Measurements from ENCODE around the gene KCNH2. TPM values are rescaled to one million over a fixed set of nuclear protein-coding genes. Genes with fewer than 3 reads are reported as not detected.

The KCNH2 gene
- total RNA-seq, 2 donors from 2014 or later, result 3.6 to 5.3 TPM

DNA sequence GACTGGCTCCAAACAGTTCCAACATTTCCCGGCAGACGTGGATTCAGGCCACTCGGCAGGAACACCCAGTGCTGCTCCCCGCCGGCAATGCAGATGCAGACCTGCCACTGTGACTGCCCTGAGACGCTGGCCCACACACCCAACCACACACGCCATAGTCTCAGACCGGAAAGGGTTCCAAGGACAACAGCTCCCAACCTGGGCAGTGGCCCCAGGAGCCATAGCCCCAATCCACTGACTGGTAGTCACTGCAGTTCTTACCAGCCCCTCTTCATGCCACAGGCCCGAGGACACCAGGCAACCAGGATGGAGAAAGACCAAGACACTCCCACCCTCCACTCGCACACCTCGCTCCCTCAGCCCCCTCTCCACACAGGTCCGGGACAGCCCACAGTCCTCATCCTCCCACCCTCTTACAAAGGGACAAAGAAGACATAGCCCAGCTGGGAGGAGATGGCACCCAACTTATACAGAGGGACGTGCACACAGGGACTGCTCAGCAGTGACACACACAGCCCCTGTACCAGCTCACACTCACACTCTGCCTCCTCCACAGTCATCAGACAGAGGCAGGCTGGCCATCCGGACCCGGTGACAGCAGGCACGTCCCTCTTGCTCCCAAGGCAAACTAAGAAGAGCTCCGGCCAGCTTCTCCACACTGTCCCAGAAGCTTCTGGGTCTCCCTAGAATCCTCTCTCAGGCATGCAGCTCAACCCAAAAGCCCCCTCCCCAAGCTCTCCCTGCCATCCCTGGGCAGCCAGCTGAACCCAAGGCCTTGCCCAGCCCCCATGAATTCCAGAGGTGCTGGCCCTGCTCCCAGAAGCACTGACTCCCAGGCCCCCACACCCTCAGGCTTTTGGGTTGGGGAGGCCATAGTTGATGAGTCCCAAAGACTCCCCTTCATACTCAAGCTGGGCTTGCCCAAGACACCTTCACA lies 24.8 kb downstream of the KCNH2 start:
- no peaks in the 10 kb centered on the region for H3K9me3 ChIP-seq
- no peak overlapping the region for H3K27ac ChIP-seq
- 85 to 89% methylated on average over 12 to 13 of the region's 17 CpGs for WGBS, 2 donors
- H3K36me3 ChIP-seq (replicated peaks in 1 of 2; ENCODE audit: insufficient read depth in 1 of 2, low read depth in 2 of 2), result no peaks in the 10 kb centered on the region
- no peak overlapping the region for H3K4me3 ChIP-seq
- DNase-seq (no peak), ATAC-seq (no peak)
- intact Hi-C loops (cut with DNase I), result no loop called here
- H3K4me1 ChIP-seq, result peaks cover 9% of the 10 kb centered on the region
- H3K27me3 ChIP-seq, result no peaks in the 10 kb centered on the region
- TF ChIP-seq, protein P1, sequence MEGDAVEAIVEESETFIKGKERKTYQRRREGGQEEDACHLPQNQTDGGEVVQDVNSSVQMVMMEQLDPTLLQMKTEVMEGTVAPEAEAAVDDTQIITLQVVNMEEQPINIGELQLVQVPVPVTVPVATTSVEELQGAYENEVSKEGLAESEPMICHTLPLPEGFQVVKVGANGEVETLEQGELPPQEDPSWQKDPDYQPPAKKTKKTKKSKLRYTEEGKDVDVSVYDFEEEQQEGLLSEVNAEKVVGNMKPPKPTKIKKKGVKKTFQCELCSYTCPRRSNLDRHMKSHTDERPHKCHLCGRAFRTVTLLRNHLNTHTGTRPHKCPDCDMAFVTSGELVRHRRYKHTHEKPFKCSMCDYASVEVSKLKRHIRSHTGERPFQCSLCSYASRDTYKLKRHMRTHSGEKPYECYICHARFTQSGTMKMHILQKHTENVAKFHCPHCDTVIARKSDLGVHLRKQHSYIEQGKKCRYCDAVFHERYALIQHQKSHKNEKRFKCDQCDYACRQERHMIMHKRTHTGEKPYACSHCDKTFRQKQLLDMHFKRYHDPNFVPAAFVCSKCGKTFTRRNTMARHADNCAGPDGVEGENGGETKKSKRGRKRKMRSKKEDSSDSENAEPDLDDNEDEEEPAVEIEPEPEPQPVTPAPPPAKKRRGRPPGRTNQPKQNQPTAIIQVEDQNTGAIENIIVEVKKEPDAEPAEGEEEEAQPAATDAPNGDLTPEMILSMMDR (IDR thresholded peaks at IDR 0.05), result no peak
- TF ChIP-seq POLR2A (IDR thresholded peaks at IDR 0.05), result no peak

DNA sequence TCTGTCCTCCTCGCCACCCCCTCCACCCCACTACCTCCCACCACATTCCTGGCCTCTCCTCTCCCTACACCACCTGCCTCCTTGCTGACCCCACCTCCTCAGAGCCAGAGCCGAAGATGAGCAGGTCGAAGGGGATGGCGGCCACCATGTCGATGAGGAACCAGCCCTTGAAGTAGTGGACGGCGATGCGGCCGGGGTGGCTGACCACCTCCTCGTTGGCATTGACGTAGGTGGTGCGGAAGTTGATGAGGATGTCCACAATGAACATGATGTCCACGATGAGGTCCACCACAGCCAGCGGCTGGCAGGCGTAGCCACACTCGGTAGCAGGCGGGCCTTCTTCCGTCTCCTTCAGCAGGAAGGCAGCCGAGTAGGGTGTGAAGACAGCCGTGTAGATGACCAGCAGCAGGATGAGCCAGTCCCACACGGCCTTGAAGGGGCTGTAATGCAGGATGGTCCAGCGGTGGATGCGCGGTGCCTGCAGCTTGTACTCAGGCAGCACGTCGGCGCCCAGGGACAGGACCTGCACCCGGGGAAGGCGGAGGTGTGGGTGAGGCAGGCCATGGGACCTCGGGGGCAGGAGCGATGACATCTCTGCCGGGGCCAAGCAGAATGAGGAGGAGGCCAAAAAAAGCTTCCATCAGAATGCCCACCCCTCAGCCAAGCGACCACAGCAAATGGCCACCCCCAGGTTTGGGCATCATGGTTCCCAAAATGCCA lies 25.6 kb downstream of the KCNH2 start:
- no peak for DNase-seq

DNA sequence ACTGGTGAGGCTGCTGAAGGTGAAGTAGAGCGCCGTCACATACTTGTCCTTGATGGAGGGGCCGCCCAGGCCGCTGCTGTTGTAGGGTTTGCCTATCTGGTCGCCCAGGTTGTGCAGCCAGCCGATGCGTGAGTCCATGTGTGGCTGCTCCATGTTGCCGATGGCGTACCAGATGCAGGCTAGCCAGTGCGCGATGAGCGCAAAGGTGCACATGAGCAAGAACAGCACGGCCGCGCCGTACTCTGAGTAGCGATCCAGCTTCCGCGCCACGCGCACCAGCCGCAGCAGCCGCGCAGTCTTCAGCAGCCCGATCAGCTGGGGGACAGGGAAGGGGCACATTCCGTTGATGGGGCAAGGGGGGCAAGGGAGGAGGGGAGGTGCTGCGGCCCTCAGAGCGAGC lies 26.6 kb downstream of the KCNH2 start:
- Histone ChIP-seq H3K4me1 (peaks cover 9% of the 10 kb centered on the region), H3K27ac (no peak overlapping the region), H3K9me3 (no peaks in the 10 kb centered on the region), H3K27me3 (peaks cover 0 to 4% of the 10 kb centered on the region in 2 donors), H3K36me3 (replicated peaks in 1 of 2; ENCODE audit: insufficient read depth in 1 of 2, low read depth in 2 of 2) (no peaks in the 10 kb centered on the region), H3K4me3 (no peak overlapping the region)
- TF ChIP-seq, protein P1 (IDR thresholded peaks at IDR 0.05), result no peak
- no peak for TF ChIP-seq POLR2A (IDR thresholded peaks at IDR 0.05)
- ATAC-seq (no peak), DNase-seq (peak in 1 of 4 donors; percentile 3)
- 95 to 100% methylated on average over 6 to 27 of the region's 28 CpGs for WGBS, 2 donors
- intact Hi-C loops (cut with DNase I), result no loop called here

More for the DNA sequence above, 25.6 kb downstream of the KCNH2 start:
- no peak for TF ChIP-seq POLR2A (IDR thresholded peaks at IDR 0.05)
- TF ChIP-seq, protein P1 (IDR thresholded peaks at IDR 0.05), result no peak
- Histone ChIP-seq H3K9me3 (no peaks in the 10 kb centered on the region), H3K4me1 (peaks cover 9% of the 10 kb centered on the region), H3K27me3 (peaks cover 0 to 2% of the 10 kb centered on the region in 2 donors), H3K4me3 (no peak overlapping the region), H3K36me3 (replicated peaks in 1 of 2; ENCODE audit: insufficient read depth in 1 of 2, low read depth in 2 of 2) (no peaks in the 10 kb centered on the region), H3K27ac (no peak overlapping the region)
- 83 to 85% methylated on average over 29 to 31 of the region's 33 CpGs for WGBS, 2 donors
- ATAC-seq, result no peak
- intact Hi-C loops (cut with DNase I), result no loop called here

DNA sequence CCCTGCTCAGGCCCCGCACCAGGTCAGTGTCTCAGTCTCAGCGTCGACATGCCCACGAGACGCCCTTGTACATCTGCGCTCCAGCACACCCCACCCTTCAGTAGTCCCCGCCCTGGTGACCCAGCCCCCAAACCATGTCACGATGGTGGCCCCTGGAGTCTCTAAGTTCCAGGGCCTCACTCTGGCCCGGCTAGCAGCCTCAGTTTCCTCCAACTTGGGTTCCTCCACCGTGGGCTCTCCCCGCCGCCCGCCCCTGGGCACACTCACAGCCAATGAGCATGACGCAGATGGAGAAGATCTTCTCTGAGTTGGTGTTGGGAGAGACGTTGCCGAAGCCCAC lies 27.0 kb downstream of the KCNH2 start:
- TF ChIP-seq, protein P1 (IDR thresholded peaks at IDR 0.05), result no peak
- no peak for TF ChIP-seq POLR2A (IDR thresholded peaks at IDR 0.05)
- Histone ChIP-seq H3K4me1 (peaks cover 9% of the 10 kb centered on the region), H3K9me3 (no peaks in the 10 kb centered on the region), H3K4me3 (no peak overlapping the region), H3K27me3 (peaks cover 0 to 4% of the 10 kb centered on the region in 2 donors), H3K27ac (no peak overlapping the region), H3K36me3 (replicated peaks in 1 of 2; ENCODE audit: insufficient read depth in 1 of 2, low read depth in 2 of 2) (no peaks in the 10 kb centered on the region)
- 94 to 95% methylated on average over 14 of the region's 16 CpGs for WGBS, 2 donors
- ATAC-seq (no peak), DNase-seq (no peak)
- intact Hi-C loops (cut with DNase I), result no loop called here

Measured in body of pancreas (tissue), 4 donors.